Measurements from ENCODE around the gene TCF23. TPM values are rescaled to one million over a fixed set of nuclear protein-coding genes. Genes with fewer than 3 reads are reported as not detected.

The TCF23 gene
- total RNA-seq, 1 experiment from 2014 or later, result not detected

GRCh38 chr2:27133905-27134780 is 14.7 kb upstream of the TCF23 start, which contains the start of gene PREB:
Gene PREB (minus strand): TSS chr2:27134636. CDS start chr2:27134421, 215 bp downstream.
- Histone ChIP-seq H3K4me2 (ENCODE audit: low read length) (peak within 1 kb of the TSS; percentile 94), H3K36me3 (ENCODE audit: low read depth, low read length) (peaks cover 12% of the 10 kb centered on the region), H2AFZ (ENCODE audit: low read length) (peak within 1 kb of the TSS; percentile 79), H4K20me1 (ENCODE audit: low read length) (peaks cover 9% of the 10 kb centered on the region; the same call in 1 of the 2 replicates), H3K9me3 (ENCODE audit: low read length) (no peaks in the 10 kb centered on the region), H3K9me2 (replicated peaks; ENCODE audit: low read length) (no peaks in the 10 kb centered on the region), H3K79me2 (ENCODE audit: low read length) (peaks cover 22% of the 10 kb centered on the region), H3K27me3 (ENCODE audit: low read length) (no peaks in the 10 kb centered on the region), H3F3A (ENCODE audit: low read length, unreplicated experiment) (no peaks in the 10 kb centered on the region), H3K4me1 (ENCODE audit: insufficient read depth, low read length) (peaks cover 9% of the 10 kb centered on the region), H3K27ac (ENCODE audit: low read length) (no peak within 1 kb of the TSS), H3K4me3 (ENCODE audit: low read length) (peak within 1 kb of the TSS; percentile 97), H3K9ac (ENCODE audit: low read length) (peak within 1 kb of the TSS; percentile 93)
- no TSS peak for BruUV-seq (replicated peaks)
- POLR2A ChIA-PET (ENCODE audit: unreplicated experiment), result interaction anchor here (0.5 to 0.6 kb wide), 2 partner anchors 58 to 113 kb away, joined by 6 to 13 read pairs; no protein-coding TSS in a partner anchor
- TF ChIP-seq CTCF (conservative IDR thresholded peaks at IDR 0.05; ENCODE audit: low read depth, low read length) (0 out of 2 replicates have a peak, but pooled peaks have one; percentile 27), EZH2 (IDR thresholded peaks at IDR 0.05; ENCODE audit: low read length, unreplicated experiment) (no peak), EZH2phosphoT487 (IDR thresholded peaks at IDR 0.05; ENCODE audit: borderline replicate concordance, low read length) (no peak)
- CTCF ChIA-PET, result interaction anchor here (0.5 to 0.6 kb wide), 2 partner anchors 145 to 170 kb away, joined by 4 to 8 read pairs; no protein-coding TSS in a partner anchor
- peak; percentile 93 for ATAC-seq
- peak; percentile 98 for DNase-seq
- intact Hi-C loops (cut with micrococcal nuclease), result no loop called here

GRCh38 chr2:27134781-27135477 is 13.9 kb upstream of the TCF23 start:
- DNase-seq, result no peak
- peaks cover 9% of the 10 kb centered on the region; the same call in 1 of the 2 replicates for H4K20me1 ChIP-seq (ENCODE audit: low read length)
- BruUV-seq (replicated peaks), result TSS peak; percentile 46
- peaks cover 12% of the 10 kb centered on the region for H3K36me3 ChIP-seq (ENCODE audit: low read depth, low read length)
- ATAC-seq, result no peak
- no peak overlapping the region for H3K9ac ChIP-seq (ENCODE audit: low read length)
- no peak overlapping the region for H3K27ac ChIP-seq (ENCODE audit: low read length)
- H3K4me1 ChIP-seq (ENCODE audit: insufficient read depth, low read length), result peaks cover 9% of the 10 kb centered on the region
- H3K4me2 ChIP-seq (ENCODE audit: low read length), result peak overlapping the region; percentile 94
- H3K4me3 ChIP-seq (ENCODE audit: low read length), result peak overlapping the region; percentile 97; the same call in 1 of the 2 replicates
- TF ChIP-seq EZH2phosphoT487 (IDR thresholded peaks at IDR 0.05; ENCODE audit: borderline replicate concordance, low read length) (no peak), CTCF (conservative IDR thresholded peaks at IDR 0.05; ENCODE audit: low read depth, low read length) (no peak), EZH2 (IDR thresholded peaks at IDR 0.05; ENCODE audit: low read length, unreplicated experiment) (no peak)
- H2AFZ ChIP-seq (ENCODE audit: low read length), result peak overlapping the region; percentile 79
- no peaks in the 10 kb centered on the region for H3K9me3 ChIP-seq (ENCODE audit: low read length)
- POLR2A ChIA-PET (ENCODE audit: unreplicated experiment), result interaction anchor here (0.5 kb wide), 1 partner anchor 113 kb away, joined by 6 read pairs; no protein-coding TSS in a partner anchor
- no peaks in the 10 kb centered on the region for H3K9me2 ChIP-seq (replicated peaks; ENCODE audit: low read length)
- intact Hi-C loops (cut with micrococcal nuclease), result no loop called here
- no peaks in the 10 kb centered on the region for H3K27me3 ChIP-seq (ENCODE audit: low read length)
- CTCF ChIA-PET, result interaction anchor here (0.5 kb wide), 1 partner anchor 145 kb away, joined by 8 read pairs; no protein-coding TSS in a partner anchor
- H3F3A ChIP-seq (ENCODE audit: low read length, unreplicated experiment), result no peaks in the 10 kb centered on the region
- H3K79me2 ChIP-seq (ENCODE audit: low read length), result peaks cover 22% of the 10 kb centered on the region

Data from PC-3 (cell line).